Measurements from ENCODE around the gene ADCY10.

- TF ChIP-seq CTCF (IDR thresholded peaks at IDR 0.05) (no peak), POLR2A (IDR thresholded peaks at IDR 0.05) (no peak)
Observed at GRCh38 chr1:167864392-167865032, 49.4 kb downstream of the ADCY10 start.

All from vagina (tissue), 2 donors.